Measurements from ENCODE around the gene MORC2.

MORC2 gene

GRCh38 chr22:30948930-30949342 is 19.6 kb downstream of the MORC2 start:
- no peak for DNase-seq

GRCh38 chr22:30947816-30948454 is 20.6 kb downstream of the MORC2 start:
- no peak for DNase-seq

GRCh38 chr22:30947173-30947815 is 21.3 kb downstream of the MORC2 start:
- DNase-seq: no peak

- DNase-seq: no peak
Observed at GRCh38 chr22:30946354-30946753, 22.2 kb downstream of the MORC2 start.

- DNase-seq: no peak
Observed at GRCh38 chr22:30945653-30946052, 22.9 kb downstream of the MORC2 start.

GRCh38 chr22:30944986-30945385 is 23.6 kb downstream of the MORC2 start:
- no peak for DNase-seq

- peak; percentile 75 for DNase-seq
Observed at GRCh38 chr22:30943368-30943767, 25.2 kb downstream of the MORC2 start.

- peak; percentile 53 for DNase-seq
Observed at GRCh38 chr22:30941363-30941740, 27.2 kb downstream of the MORC2 start.

- peak; percentile 74 for DNase-seq
Observed at GRCh38 chr22:30940685-30941362, 27.8 kb downstream of the MORC2 start.

GRCh38 chr22:30934053-30934452 is 34.5 kb downstream of the MORC2 start:
- no peak for DNase-seq

- DNase-seq: no peak
Observed at GRCh38 chr22:30933457-30933856, 35.1 kb downstream of the MORC2 start.

GRCh38 chr22:30932661-30933060 is 35.9 kb downstream of the MORC2 start:
- DNase-seq: no peak

GRCh38 chr22:30931541-30932300 is 36.9 kb downstream of the MORC2 start:
- no peak for DNase-seq

- DNase-seq: no peak
Observed at GRCh38 chr22:30930228-30930627, 38.3 kb downstream of the MORC2 start.

GRCh38 chr22:30928401-30928800 is 40.2 kb downstream of the MORC2 start:
- DNase-seq: no peak

GRCh38 chr22:30927806-30928205 is 40.8 kb downstream of the MORC2 start:
- DNase-seq: no peak

GRCh38 chr22:30926706-30927105 is 41.9 kb downstream of the MORC2 start:
- no peak for DNase-seq

- DNase-seq: no peak
Observed at GRCh38 chr22:30925667-30926066, 42.9 kb downstream of the MORC2 start.

- DNase-seq: no peak
Observed at GRCh38 chr22:30923168-30923900, 45.2 kb downstream of the MORC2 start.

GRCh38 chr22:30922151-30922611 is 46.4 kb downstream of the MORC2 start:
- peak; percentile 84 for DNase-seq

- DNase-seq: no peak
Observed at GRCh38 chr22:30921108-30921507, 47.5 kb downstream of the MORC2 start.

GRCh38 chr22:30920407-30920806 is 48.2 kb downstream of the MORC2 start:
- peak; percentile 89 for DNase-seq

GRCh38 chr22:30919973-30920372 is 48.6 kb downstream of the MORC2 start:
- no peak for DNase-seq
